HG03280 (cell line): Measurements from ENCODE around the gene COLGALT1.
"Not testable (repeated sequence)": the region's sequence is repeated elsewhere in the genome, so short reads cannot be mapped to it uniquely, and the experiment has no call there.

Source experiments
- ATAC-seq: cut with Tn5 transposase; IDR thresholded peaks from one replicate; pipeline ENCODE4 v1.9.1; 2021; ENCODE audit warnings: mild to moderate bottlenecking, moderate library complexity; ENCODE audit not compliant: unreplicated experiment

Gene COLGALT1

GRCh38 chr19:17532116-17532515 is 23.3 kb upstream of the COLGALT1 start:
- no peak for ATAC-seq

DNA sequence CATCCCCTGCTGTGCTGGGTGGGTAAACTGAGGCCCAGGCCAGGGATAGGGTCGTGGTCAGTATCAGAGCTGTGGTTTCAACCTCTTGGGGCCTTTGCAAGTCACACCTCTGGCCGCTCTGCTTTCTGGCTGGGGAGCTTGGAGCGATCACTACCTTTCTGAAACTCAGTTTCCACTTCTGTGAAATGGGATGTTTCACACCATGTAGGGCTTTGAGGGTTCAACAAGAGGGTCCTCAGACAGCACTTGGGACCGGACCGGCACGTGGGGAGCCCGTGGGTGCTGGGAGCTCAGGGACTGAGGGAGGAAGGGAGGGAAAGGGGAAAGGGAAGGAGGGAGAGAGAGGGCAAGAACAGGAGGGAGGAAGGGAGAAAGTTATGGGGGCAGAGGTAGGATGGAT is 22.9 kb upstream of the COLGALT1 start:
- no peak for ATAC-seq

GRCh38 chr19:17534767-17535166 is 20.7 kb upstream of the COLGALT1 start:
- ATAC-seq: no peak

- ATAC-seq: no peak
Measured at GRCh38 chr19:17536955-17537354, 18.5 kb upstream of the COLGALT1 start.

GRCh38 chr19:17538684-17539237 is 16.7 kb upstream of the COLGALT1 start:
- no peak for ATAC-seq

DNA sequence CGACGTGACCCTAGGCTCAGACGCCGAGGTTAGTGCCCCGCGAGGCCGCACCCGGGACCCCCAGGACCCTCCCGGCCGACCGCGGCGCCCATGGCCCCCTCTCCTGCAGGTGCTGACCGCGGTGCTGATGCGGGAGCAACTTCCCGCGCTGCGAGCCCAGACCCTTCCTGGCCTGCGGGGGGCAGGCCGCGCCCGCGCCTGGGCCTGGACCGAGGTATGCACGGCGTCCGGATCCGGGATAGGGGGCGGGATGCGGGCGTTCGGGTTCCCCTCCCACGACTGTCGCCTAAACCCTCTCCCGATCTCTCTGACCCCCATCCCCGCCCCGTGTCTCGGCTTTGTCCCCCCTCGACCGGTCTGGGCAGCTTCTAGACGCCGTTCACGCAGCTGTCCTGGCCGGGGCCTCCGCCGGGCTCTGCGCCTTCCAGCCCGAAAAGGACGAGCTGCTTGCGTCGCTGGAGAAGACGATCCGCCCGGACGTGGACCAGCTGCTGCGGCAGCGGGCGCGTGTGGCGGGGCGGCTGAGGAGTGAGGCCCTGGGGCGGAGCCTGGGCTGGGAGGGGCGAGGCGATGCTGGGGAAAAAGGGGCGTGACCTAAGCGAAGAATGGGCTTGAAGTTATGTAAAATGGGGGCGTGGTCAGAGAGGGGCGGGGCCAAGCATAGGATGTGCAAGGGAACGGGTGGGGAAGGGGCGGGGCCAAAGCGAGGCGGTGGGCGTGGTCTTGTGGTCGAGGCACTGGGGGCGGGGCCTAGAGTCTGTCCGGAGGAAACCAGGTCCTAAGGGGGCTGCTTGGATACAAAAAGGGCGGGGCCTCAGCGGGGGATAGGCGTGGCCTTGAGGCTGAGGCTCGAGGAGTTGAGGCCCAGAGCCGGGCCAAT is 16.0 kb upstream of the COLGALT1 start:
- ATAC-seq: peak; percentile 64

DNA sequence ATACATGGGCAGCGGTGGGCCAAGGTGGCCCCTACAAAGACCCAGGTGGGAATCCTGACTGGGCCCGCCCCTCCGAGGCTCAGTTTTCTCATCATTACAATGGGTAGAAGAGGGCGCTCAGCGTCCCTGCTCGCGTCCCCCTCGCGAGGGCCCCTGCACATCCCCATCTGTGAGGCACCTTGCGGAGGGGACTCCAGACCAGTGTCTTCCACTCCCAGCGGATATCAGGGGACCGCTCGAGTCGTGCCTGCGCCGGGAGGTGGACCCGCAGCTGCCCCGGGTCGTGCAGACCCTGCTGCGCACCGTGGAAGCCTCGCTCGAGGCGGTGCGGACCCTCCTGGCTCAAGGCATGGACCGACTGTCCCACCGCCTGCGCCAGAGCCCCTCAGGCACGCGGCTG is 15.3 kb upstream of the COLGALT1 start:
- ATAC-seq: no peak

DNA sequence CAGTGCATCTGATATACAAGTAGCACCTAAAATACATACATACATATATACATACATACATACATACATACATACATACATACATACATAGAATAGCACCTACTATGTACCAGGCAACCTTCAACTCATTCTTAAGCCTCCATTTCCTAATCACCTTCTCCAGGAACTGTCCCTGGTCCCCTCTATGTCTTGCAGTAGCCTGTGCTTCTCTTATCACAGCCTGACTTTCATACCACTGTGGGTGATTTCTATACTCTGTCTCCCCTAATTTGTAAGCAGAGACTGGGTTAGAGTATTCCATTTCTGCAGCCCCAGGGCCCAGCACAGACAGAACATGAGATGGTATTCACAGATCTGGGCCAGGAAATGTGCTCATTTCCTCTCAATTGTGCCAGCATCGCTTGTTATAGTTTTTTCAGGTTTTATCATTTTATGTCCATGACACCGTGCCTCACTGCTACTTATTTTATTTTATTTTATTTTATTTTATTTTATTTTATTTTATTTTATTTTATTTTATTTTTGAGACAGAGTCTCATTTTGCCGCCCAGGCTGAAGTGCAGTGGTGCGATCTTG is 14.2 kb upstream of the COLGALT1 start:
- no peak for ATAC-seq

GRCh38 chr19:17542042-17542441 is 13.4 kb upstream of the COLGALT1 start:
- no peak for ATAC-seq

DNA sequence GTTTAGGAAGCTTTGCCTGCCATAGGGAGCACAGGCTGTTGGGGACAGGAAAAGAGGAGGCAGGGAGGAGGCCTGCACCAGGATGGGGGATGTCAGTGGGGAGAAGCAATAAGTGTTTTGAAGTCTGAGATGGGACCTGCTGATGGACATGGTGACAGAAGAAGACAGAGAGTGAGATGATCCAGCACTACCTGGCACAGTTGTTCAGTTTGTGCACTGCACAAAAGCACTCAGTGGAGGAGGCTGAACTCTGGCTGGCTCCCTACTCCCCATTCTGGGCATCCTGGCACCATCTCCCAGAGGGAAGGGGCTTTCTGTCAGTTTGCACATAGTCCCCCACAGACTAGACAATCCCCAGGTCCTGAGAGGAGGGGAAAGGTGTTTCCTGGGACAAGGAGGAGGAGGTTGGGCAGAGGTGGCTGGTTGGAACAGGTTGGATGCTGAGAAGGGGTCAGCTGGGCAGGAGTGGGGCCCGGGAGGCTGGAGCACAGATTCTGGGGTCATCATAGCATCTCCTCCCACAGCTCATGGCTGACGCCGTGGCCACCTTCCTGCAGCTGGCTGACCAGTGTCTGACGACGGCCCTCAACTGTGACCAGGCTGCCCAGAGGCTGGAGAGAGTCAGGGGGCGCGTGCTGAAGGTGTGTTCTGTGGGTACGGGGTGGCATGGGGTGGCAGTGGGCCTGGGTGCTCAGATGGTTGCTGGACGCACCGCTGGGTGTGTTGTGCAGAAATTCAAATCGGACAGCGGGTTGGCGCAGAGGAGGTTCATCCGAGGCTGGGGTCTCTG is 12.5 kb upstream of the COLGALT1 start:
- ATAC-seq: no peak

GRCh38 chr19:17543986-17544385 is 11.5 kb upstream of the COLGALT1 start:
- no peak for ATAC-seq

- no peak for ATAC-seq
Measured at GRCh38 chr19:17544418-17544817, 11.0 kb upstream of the COLGALT1 start.

DNA sequence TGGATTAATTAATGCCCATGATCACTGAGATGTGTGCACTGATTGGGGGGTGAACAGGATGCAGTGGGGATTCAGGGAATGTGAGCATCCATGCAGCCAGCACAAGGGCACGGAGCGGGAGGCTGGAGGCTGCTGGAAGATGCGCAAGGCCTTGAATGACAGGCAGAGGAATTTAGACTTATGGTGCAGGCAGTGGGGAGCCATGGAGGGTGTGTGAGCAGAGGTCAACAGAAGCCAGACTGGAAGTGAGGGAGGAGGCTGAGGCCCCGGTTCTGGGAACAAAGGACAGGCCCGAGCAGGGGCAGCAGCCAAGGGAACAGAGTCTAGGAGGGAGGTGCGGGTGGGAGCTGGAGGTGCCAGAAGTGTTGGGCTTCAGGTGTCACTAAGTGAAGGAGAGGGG is 7.3 kb upstream of the COLGALT1 start:
- no peak for ATAC-seq

GRCh38 chr19:17549085-17549740 is 6.2 kb upstream of the COLGALT1 start:
- ATAC-seq: no peak

- ATAC-seq: no peak
Measured at GRCh38 chr19:17550076-17550667, 5.3 kb upstream of the COLGALT1 start.

- ATAC-seq: not testable (repeated sequence)
Measured at GRCh38 chr19:17552735-17553134, 2.7 kb upstream of the COLGALT1 start.

GRCh38 chr19:17553256-17553655 is 2.2 kb upstream of the COLGALT1 start:
- no peak for ATAC-seq

- no peak for ATAC-seq
Measured at GRCh38 chr19:17554968-17555479, 425 bp upstream of the COLGALT1 start.

DNA sequence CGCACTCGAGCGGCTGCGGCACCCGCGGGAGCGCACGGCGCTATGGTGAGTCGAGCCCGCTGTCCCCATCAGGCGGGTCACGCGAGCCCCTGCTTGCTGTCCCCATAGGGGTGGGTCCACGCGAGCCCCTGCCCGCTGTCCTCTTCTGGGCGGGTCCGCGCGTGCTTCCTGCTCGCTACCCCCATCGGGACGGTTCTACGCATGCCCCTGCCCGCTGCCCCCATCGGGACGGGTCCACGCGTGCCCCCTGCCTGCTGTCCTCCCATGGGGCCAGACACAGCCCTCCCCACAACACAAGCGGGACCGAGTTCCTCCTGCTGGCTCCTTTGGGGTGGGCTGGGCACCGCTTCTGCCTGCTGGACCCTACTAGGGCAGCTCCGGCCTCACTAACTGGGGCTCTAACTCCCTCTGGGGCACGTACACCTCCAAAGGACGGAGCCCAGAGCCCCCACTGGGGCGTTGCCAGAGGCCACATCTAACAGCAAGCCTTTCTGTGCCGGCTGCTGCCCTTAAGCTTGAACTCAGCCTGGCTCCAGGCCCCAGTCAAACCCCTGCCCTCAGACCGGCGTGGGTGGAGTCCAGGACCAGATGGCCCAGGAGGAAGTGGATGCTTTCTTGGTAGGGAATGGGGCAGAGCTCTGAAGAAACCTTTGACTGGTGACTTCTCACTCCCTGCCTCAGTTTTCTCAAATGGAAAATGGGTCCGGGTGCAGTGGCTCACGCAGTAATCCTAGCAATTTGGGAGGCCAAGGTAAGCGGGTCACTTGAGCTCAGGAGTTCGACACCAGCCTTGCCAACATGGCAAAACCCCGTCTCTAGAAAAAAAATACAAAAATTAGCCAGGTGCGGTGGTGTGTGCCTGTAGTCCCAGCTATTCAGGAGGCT is 722 bp downstream of the COLGALT1 start:
- peak; percentile 32 for ATAC-seq
